ENCODE measurements around the gene ACTR5. TPM values are rescaled to one million over a fixed set of nuclear protein-coding genes. Genes with fewer than 3 reads are reported as not detected.

Gene ACTR5
- total RNA-seq, 1 experiment from 2014 or later: 14.1 TPM

DNA sequence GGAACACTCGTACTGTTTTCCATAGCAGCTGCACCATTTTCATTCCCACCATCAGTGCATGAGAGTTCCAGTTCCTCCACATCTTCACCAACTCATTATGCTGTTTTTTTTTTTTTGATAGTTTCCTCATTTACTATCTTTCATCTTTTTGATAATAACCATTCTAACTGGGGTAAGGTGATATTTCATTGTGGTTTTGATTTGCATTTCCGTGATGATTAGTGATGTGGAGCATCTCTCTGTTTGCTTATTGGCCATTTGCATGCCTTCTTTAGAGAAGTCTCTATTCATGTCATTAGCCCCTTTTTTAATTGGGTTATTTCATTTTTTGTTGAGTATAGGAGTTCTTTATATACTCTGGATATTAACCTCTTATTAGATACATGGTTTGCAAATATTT is 25.9 kb downstream of the ACTR5 start:
- no peak overlapping the region for H4K91ac ChIP-seq (ENCODE audit: insufficient read length, low read depth, low read length)
- Mint-ChIP-seq H3K9me3 (peaks cover 9 to 11% of the 10 kb centered on the region in 2 experiments), H3K4me1 (peaks cover 4 to 5% of the 10 kb centered on the region in 2 experiments; a peak in 3 of 4 replicates), H3K4me3 (no peak overlapping the region), H3K27me3 (ENCODE audit: low read depth) (no peaks in the 10 kb centered on the region), H3K27ac (no peak overlapping the region), H3K36me3 (ENCODE audit: insufficient read depth in 1 of 3, low read depth in 3 of 3) (peaks cover 29 to 57% (median 42%) of the 10 kb centered on the region in 3 experiments)
- no peak overlapping the region for H3K23ac ChIP-seq (ENCODE audit: insufficient read length, low read depth, low read length)
- H2BK120ac ChIP-seq (ENCODE audit: low read depth, low read length, poor library complexity, severe bottlenecking): no peak overlapping the region
- H2BK15ac ChIP-seq (ENCODE audit: low read depth, low read length): no peak overlapping the region
- H3T11ph ChIP-seq (ENCODE audit: low read length): no peak overlapping the region
- peaks cover 4% of the 10 kb centered on the region; the same call in 1 of the 2 replicates for H3K4me1 ChIP-seq (ENCODE audit: insufficient read depth, low read length)
- H3K79me1 ChIP-seq (ENCODE audit: insufficient read depth, low read depth, low read length, poor library complexity, severe bottlenecking): no peaks in the 10 kb centered on the region
- H2AFZ ChIP-seq (ENCODE audit: low read length): no peak overlapping the region
- no peak overlapping the region for H4K5ac ChIP-seq (ENCODE audit: insufficient read length, low read depth, low read length)
- H3K23me2 ChIP-seq (ENCODE audit: insufficient read length, low read depth, low read length, poor library complexity, severe bottlenecking): no peaks in the 10 kb centered on the region
- no peak overlapping the region for H3K14ac ChIP-seq (ENCODE audit: insufficient read depth, low read length)
- H3K27ac ChIP-seq (ENCODE audit: insufficient read length, low read depth, low read length): no peak overlapping the region
- WGBS (ENCODE audit: extremely low coverage, insufficient read length, low lambda C conversion rate): no CpG with 5 or more reads among the region's 2 CpGs
- H2BK12ac ChIP-seq (ENCODE audit: insufficient read length, low read depth, low read length): no peak overlapping the region
- H4K20me1 ChIP-seq (ENCODE audit: control insufficient read depth, insufficient read depth, insufficient read length): no peaks in the 10 kb centered on the region
- H3K9ac ChIP-seq (ENCODE audit: extremely low read depth, insufficient read length, low read length): no peak overlapping the region
- H4K8ac ChIP-seq (replicated peaks; ENCODE audit: insufficient read length, low read depth, low read length): no peak overlapping the region
- H3K18ac ChIP-seq (ENCODE audit: insufficient read length, low read depth, low read length): no peak overlapping the region
- no peaks in the 10 kb centered on the region; the same call in 1 of the 2 replicates for H3K79me2 ChIP-seq (ENCODE audit: insufficient read depth, low read length)
- no peak overlapping the region for H2AK5ac ChIP-seq (ENCODE audit: insufficient read length, low read length)
- H3K56ac ChIP-seq (ENCODE audit: insufficient read length, low read depth, low read length): no peak overlapping the region
- no peak overlapping the region for H3K4ac ChIP-seq (ENCODE audit: low read depth, low read length)
- TF ChIP-seq CTCF (conservative IDR thresholded peaks at IDR 0.05): no peak
- no peak overlapping the region for H2BK5ac ChIP-seq (ENCODE audit: insufficient read length, low read length)
- DNase-seq: no peak
- no peak overlapping the region for H2BK20ac ChIP-seq (ENCODE audit: low read depth, low read length, poor library complexity, severe bottlenecking)
- no peaks in the 10 kb centered on the region for H3K27me3 ChIP-seq (ENCODE audit: insufficient read depth, low read length)
- H3K4me2 ChIP-seq (ENCODE audit: insufficient read depth, insufficient read length, low read length): no peak overlapping the region
- H3K9me3 ChIP-seq (ENCODE audit: control insufficient read depth, low read depth, low read length): no peaks in the 10 kb centered on the region

All from H9 (cell line).